ENCODE data around the gene HLCS.

DNA sequence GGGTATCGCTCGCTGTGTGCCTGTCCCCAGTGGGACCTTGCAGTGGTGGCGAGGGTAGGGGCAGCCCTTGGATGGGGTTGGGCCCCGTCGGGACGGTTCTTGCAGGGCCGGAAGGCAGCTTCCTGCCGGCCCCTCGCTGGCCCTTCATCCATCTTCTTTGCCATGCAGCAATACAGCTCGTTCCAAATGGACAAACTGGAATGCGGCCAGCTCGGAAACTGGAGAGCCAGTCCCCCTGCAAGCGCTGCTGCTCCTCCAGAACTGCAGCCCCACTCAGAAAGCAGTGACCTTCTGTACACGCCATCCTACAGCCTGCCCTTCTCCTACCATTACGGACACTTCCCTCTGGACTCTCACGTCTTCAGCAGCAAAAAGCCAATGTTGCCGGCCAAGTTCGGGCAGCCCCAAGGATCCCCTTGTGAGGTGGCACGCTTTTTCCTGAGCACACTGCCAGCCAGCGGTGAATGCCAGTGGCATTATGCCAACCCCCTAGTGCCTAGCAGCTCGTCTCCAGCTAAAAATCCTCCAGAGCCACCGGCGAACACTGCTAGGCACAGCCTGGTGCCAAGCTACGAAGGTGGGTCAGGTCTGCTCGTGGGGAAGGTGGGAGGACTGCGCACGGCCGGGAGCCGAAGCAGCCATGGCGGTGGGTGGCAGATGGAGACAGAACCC is 221.8 kb downstream of the HLCS start:
- TF ChIP-seq ZNF610 (tag by site-specific recombination; IDR thresholded peaks at IDR 0.05; ENCODE audit: borderline replicate concordance): no peak
- no peak for TF ChIP-seq ZNF138 (tag by site-specific recombination; IDR thresholded peaks at IDR 0.05; ENCODE audit: borderline replicate concordance)
- TF ChIP-seq ZNF600 (tag by site-specific recombination; IDR thresholded peaks at IDR 0.05): no peak
- no peak for TF ChIP-seq KLF16 (tag by site-specific recombination; IDR thresholded peaks at IDR 0.05)
- no peak for TF ChIP-seq CTCF (tag by site-specific recombination; IDR thresholded peaks at IDR 0.05)
- TF ChIP-seq ZBTB7A (tag by site-specific recombination; IDR thresholded peaks at IDR 0.05; ENCODE audit: low read depth): no peak
- no peak for TF ChIP-seq ZNF311 (tag by site-specific recombination; IDR thresholded peaks at IDR 0.05; ENCODE audit: borderline replicate concordance)
- no peak for TF ChIP-seq PRDM4 (tag by site-specific recombination; IDR thresholded peaks at IDR 0.05)
- TF ChIP-seq ZNF121 (tag by site-specific recombination; IDR thresholded peaks at IDR 0.05): no peak
